GM15510 (cell line): ENCODE results near the gene MYH7.

Experiments
- POLR2A ChIP-seq: IDR thresholded peaks from 3 replicates; pipeline ENCODE4 v1.6.1; 2011; ENCODE audit warnings: borderline replicate concordance; ENCODE audit not compliant: insufficient read length; ENCODE audit errors: extremely low read depth

The MYH7 gene

GRCh38 chr14:23435543-23436326, at the start of gene MYH7:
TSS of gene MYH7 (minus strand) at chr14:23435660. CDS start at chr14:23433732, 1,928 bp downstream.
- TF ChIP-seq POLR2A, result no peak

- TF ChIP-seq POLR2A, result no peak
Observed at GRCh38 chr14:23483236-23483854, 47.9 kb upstream of the MYH7 start.

GRCh38 chr14:23482823-23483148, 47.3 kb upstream of the MYH7 start:
- TF ChIP-seq POLR2A, result no peak

GRCh38 chr14:23481979-23482822, 46.7 kb upstream of the MYH7 start:
- no peak for TF ChIP-seq POLR2A

GRCh38 chr14:23481362-23481970, 46.0 kb upstream of the MYH7 start:
- no peak for TF ChIP-seq POLR2A

GRCh38 chr14:23478109-23478759, 42.8 kb upstream of the MYH7 start:
- no peak for TF ChIP-seq POLR2A

- TF ChIP-seq POLR2A, result no peak
Observed at GRCh38 chr14:23470947-23471346, 35.5 kb upstream of the MYH7 start.

GRCh38 chr14:23469906-23470403, 34.5 kb upstream of the MYH7 start:
- TF ChIP-seq POLR2A, result no peak

GRCh38 chr14:23469127-23469905, 33.9 kb upstream of the MYH7 start, which contains the start of gene NGDN:
TSS of gene NGDN (plus strand) at chr14:23469703. CDS start at chr14:23469716, 13 bp downstream.
- TF ChIP-seq POLR2A, result peak; percentile 54

- no peak for TF ChIP-seq POLR2A
Observed at GRCh38 chr14:23468704-23469126, 33.3 kb upstream of the MYH7 start.

- no peak for TF ChIP-seq POLR2A
Observed at GRCh38 chr14:23465261-23465660, 29.8 kb upstream of the MYH7 start.

- TF ChIP-seq POLR2A, result no peak
Observed at GRCh38 chr14:23464700-23465099, 29.2 kb upstream of the MYH7 start.

- TF ChIP-seq POLR2A, result no peak
Observed at GRCh38 chr14:23460960-23461359, 25.5 kb upstream of the MYH7 start.
